NB4 (cell line): Measurements from ENCODE around the gene TBC1D25.

Experiments used
- DNase-seq: peaks from one replicate; pipeline ENCODE4 v3.0.0; 2010; ENCODE audit warnings: low read depth
- H3K4me3 ChIP-seq: one replicate; pipeline ENCODE4 v1.5.1; 2011; ENCODE audit warnings: mild to moderate bottlenecking, low read depth, low read length, moderate library complexity
- CTCF ChIP-seq: IDR thresholded peaks from one replicate; pipeline ENCODE4 v1.5.1; 2012; ENCODE audit warnings: low read depth, low read length
- MYC ChIP-seq: IDR thresholded peaks from 2 replicates; pipeline ENCODE4 v1.6.1; 2011; ENCODE audit warnings: low read depth, low read length
- POLR2A ChIP-seq: IDR thresholded peaks from 2 replicates; pipeline ENCODE4 v1.6.1; 2011; ENCODE audit warnings: mild to moderate bottlenecking; ENCODE audit not compliant: insufficient read length; ENCODE audit errors: extremely low read depth
- TF ChIP-seq, protein P1 (sequence below): IDR thresholded peaks from 2 replicates; pipeline ENCODE4 v1.6.1; 2011; ENCODE audit warnings: low read depth, low read length

Gene TBC1D25

GRCh38 chrX:48532161-48532560 is 7.4 kb upstream of the TBC1D25 start:
- no peak for DNase-seq
- TF ChIP-seq, protein P1, sequence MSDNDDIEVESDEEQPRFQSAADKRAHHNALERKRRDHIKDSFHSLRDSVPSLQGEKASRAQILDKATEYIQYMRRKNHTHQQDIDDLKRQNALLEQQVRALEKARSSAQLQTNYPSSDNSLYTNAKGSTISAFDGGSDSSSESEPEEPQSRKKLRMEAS, result no peak
- no peak for TF ChIP-seq POLR2A
- TF ChIP-seq MYC, result no peak
- no peak for TF ChIP-seq CTCF
- H3K4me3 ChIP-seq, result no peak overlapping the region

DNA sequence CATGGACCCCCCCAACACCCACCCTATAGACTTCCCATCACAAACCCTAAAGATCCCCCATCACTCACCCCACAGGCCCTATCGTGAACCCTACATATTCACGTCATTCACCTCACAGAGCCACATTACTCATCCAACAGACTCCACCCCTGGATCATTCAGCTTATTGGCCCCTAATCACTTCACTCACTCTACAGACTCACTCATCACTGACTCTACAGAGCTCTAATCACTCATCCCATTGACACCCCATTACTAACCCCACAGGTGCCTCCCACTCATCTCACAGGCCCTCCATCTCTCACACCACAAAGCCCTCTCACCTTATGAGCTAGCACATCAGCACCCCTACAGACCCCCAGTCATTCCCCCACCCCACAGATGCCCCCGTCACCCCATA is 6.3 kb upstream of the TBC1D25 start:
- no peak for DNase-seq
- no peak overlapping the region for H3K4me3 ChIP-seq
- no peak for TF ChIP-seq POLR2A
- TF ChIP-seq, protein P1, result no peak
- no peak for TF ChIP-seq MYC
- TF ChIP-seq CTCF, result no peak

- TF ChIP-seq POLR2A (no peak), MYC (no peak), CTCF (no peak)
- TF ChIP-seq, protein P1, result no peak
- no peak for DNase-seq
- peak overlapping the region; percentile 49 for H3K4me3 ChIP-seq
These were observed 721 bp upstream of the TBC1D25 start for GRCh38 chrX:48538641-48539344.

- TF ChIP-seq CTCF, result no peak
- no peak for TF ChIP-seq POLR2A
- TF ChIP-seq, protein P1, result no peak
- no peak for TF ChIP-seq MYC
- peak overlapping the region; percentile 61 for H3K4me3 ChIP-seq
- no peak for DNase-seq
These were observed 488 bp downstream of the TBC1D25 start for GRCh38 chrX:48540028-48540375.

DNA sequence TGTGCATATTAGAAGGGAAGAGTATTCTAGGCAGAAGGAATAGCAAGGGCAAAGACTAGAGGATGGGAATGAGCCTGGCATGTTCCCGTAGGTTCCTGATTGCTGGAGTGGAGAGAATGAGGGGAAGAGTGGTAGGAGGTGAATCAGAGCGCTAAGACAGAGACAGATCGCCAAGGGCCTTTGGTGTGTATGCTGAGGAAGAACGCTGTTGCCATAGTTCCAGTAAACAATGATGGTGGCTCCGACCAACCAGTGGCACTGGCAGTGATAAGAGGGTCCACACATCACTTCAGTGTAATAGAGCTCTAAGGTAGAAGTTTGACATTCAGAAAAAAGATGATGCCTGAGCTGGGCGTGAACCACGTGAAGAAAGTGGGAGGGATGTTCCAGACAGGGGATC is 966 bp downstream of the TBC1D25 start:
- peak overlapping the region; percentile 61 for H3K4me3 ChIP-seq
- DNase-seq, result no peak
- TF ChIP-seq, protein P1, result no peak
- TF ChIP-seq POLR2A (no peak), MYC (no peak), CTCF (no peak)
